GM21360 (cell line): ENCODE measurements around the gene C11orf65.
A peak's percentile ranks its signal among the peaks of the same experiment; 100 is the strongest.

Experiments
- ATAC-seq: cut with Tn5 transposase; IDR thresholded peaks from one replicate; pipeline ENCODE4 v1.9.1; 2021; ENCODE audit warnings: mild to moderate bottlenecking, moderate library complexity; ENCODE audit not compliant: unreplicated experiment

The C11orf65 gene

GRCh38 chr11:108467091-108467823, at the start of gene C11orf65:
TSS of gene C11orf65 (minus strand) at chr11:108467529. CDS start at chr11:108461559, 5,970 bp downstream.
- ATAC-seq = peak; percentile 99

GRCh38 chr11:108516125-108516524, 48.8 kb upstream of the C11orf65 start:
- ATAC-seq = no peak

- no peak for ATAC-seq
These were observed 45.4 kb upstream of the C11orf65 start for GRCh38 chr11:108512708-108513107.

- no peak for ATAC-seq
These were observed 44.6 kb upstream of the C11orf65 start for GRCh38 chr11:108511851-108512474.

- no peak for ATAC-seq
These were observed 41.6 kb upstream of the C11orf65 start for GRCh38 chr11:108508653-108509593.

- no peak for ATAC-seq
These were observed 34.1 kb upstream of the C11orf65 start for GRCh38 chr11:108501396-108501795.

GRCh38 chr11:108500721-108501120, 33.4 kb upstream of the C11orf65 start:
- no peak for ATAC-seq

- no peak for ATAC-seq
These were observed 32.8 kb upstream of the C11orf65 start for GRCh38 chr11:108500169-108500568.

- no peak for ATAC-seq
These were observed 31.6 kb upstream of the C11orf65 start for GRCh38 chr11:108498816-108499408.

- ATAC-seq = peak; percentile 68
These were observed 30.9 kb upstream of the C11orf65 start, which contains the start of gene POGLUT3 for GRCh38 chr11:108498046-108498815. TSS of gene POGLUT3 (minus strand) at chr11:108498384. CDS start at chr11:108498366, 18 bp downstream.

GRCh38 chr11:108497317-108498045, 30.2 kb upstream of the C11orf65 start:
- peak; percentile 45 for ATAC-seq

- ATAC-seq = no peak
These were observed 29.4 kb upstream of the C11orf65 start for GRCh38 chr11:108496643-108497256.

GRCh38 chr11:108495326-108495725, 28.0 kb upstream of the C11orf65 start:
- ATAC-seq = no peak

- no peak for ATAC-seq
These were observed 26.9 kb upstream of the C11orf65 start for GRCh38 chr11:108494182-108494581.

GRCh38 chr11:108491936-108492335, 24.6 kb upstream of the C11orf65 start:
- ATAC-seq = no peak

- no peak for ATAC-seq
These were observed 19.5 kb upstream of the C11orf65 start for GRCh38 chr11:108486828-108487227.

GRCh38 chr11:108486331-108486730, 19.0 kb upstream of the C11orf65 start:
- no peak for ATAC-seq

GRCh38 chr11:108483163-108483562, 15.8 kb upstream of the C11orf65 start:
- no peak for ATAC-seq
